ENCODE data around the gene RBSN.

The RBSN gene

DNA sequence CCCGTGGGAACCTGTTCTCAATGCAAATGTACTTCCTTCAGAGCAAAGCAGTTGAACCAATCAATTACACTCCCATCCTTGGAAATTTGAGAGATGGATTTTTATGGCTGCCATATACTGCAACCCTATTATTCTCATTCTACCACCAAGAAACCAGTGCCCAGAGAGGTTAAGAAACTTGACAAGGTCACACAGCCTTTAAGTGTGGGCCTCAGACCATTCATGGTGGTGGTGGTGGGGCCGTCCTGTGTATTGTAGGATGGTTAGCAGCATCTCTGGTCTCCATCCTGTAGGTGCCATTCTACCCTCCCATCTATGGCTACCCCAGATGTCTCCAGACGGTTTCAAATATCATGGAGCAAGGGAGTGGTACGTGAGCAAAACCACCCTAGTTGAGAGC, 23.4 kb upstream of the RBSN start:
- Histone ChIP-seq H3K4me3 (ENCODE audit: low read length) (no peak overlapping the region), H3K4me1 (ENCODE audit: control insufficient read depth, low read length) (no peaks in the 10 kb centered on the region), H3K36me3 (ENCODE audit: control insufficient read depth, low read length) (no peaks in the 10 kb centered on the region), H4K20me1 (ENCODE audit: control insufficient read depth, insufficient read depth, low read depth, low read length) (no peaks in the 10 kb centered on the region), H3F3A (ENCODE audit: control insufficient read depth, insufficient read depth) (no peaks in the 10 kb centered on the region), H3K27me3 (ENCODE audit: control insufficient read depth, low read length) (no peaks in the 10 kb centered on the region), H3K27ac (ENCODE audit: low read depth, low read length) (no peak overlapping the region), H3K9me2 (replicated peaks; ENCODE audit: control insufficient read depth, low read length) (no peaks in the 10 kb centered on the region), H3K79me2 (ENCODE audit: control insufficient read depth, low read length) (no peaks in the 10 kb centered on the region), H3K4me2 (ENCODE audit: low read length) (no peak overlapping the region), H3K9me3 (ENCODE audit: control insufficient read depth, insufficient read depth, low read length) (no peaks in the 10 kb centered on the region)
- TF ChIP-seq EZH2phosphoT487 (IDR thresholded peaks at IDR 0.05; ENCODE audit: borderline replicate concordance, low read length) = no peak
- TF ChIP-seq, protein P1, sequence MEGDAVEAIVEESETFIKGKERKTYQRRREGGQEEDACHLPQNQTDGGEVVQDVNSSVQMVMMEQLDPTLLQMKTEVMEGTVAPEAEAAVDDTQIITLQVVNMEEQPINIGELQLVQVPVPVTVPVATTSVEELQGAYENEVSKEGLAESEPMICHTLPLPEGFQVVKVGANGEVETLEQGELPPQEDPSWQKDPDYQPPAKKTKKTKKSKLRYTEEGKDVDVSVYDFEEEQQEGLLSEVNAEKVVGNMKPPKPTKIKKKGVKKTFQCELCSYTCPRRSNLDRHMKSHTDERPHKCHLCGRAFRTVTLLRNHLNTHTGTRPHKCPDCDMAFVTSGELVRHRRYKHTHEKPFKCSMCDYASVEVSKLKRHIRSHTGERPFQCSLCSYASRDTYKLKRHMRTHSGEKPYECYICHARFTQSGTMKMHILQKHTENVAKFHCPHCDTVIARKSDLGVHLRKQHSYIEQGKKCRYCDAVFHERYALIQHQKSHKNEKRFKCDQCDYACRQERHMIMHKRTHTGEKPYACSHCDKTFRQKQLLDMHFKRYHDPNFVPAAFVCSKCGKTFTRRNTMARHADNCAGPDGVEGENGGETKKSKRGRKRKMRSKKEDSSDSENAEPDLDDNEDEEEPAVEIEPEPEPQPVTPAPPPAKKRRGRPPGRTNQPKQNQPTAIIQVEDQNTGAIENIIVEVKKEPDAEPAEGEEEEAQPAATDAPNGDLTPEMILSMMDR (IDR thresholded peaks at IDR 0.05; ENCODE audit: low read depth, low read length, poor library complexity, severe bottlenecking) = no peak

DNA sequence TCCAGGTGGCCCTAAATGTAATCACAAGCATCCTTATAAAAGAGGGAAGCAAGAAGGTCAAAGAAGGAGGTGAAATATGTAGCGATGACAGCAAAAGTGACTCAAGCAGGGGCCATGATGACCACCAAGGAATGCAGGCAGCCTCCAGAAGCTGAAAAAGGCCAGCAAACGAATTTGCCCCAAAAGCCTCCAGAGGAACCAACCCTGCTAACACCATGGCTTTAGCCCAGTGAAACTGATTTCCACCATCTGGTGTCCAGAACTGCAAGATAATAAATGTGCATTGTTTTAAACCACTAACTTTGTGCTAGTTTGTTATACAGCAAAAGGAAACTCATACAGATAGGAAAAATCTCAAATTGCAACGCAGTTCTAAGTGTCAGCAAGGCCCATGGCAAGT, 23.0 kb upstream of the RBSN start:
- Histone ChIP-seq H3K79me2 (ENCODE audit: control insufficient read depth, low read length) (no peaks in the 10 kb centered on the region), H3F3A (ENCODE audit: control insufficient read depth, insufficient read depth) (no peaks in the 10 kb centered on the region), H3K4me3 (ENCODE audit: low read length) (no peak overlapping the region), H3K4me1 (ENCODE audit: control insufficient read depth, low read length) (no peaks in the 10 kb centered on the region), H3K36me3 (ENCODE audit: control insufficient read depth, low read length) (no peaks in the 10 kb centered on the region), H3K9me3 (ENCODE audit: control insufficient read depth, insufficient read depth, low read length) (no peaks in the 10 kb centered on the region), H3K9me2 (replicated peaks; ENCODE audit: control insufficient read depth, low read length) (no peaks in the 10 kb centered on the region), H3K4me2 (ENCODE audit: low read length) (no peak overlapping the region), H4K20me1 (ENCODE audit: control insufficient read depth, insufficient read depth, low read depth, low read length) (no peaks in the 10 kb centered on the region), H3K27me3 (ENCODE audit: control insufficient read depth, low read length) (no peaks in the 10 kb centered on the region), H3K27ac (ENCODE audit: low read depth, low read length) (no peak overlapping the region)
- TF ChIP-seq, protein P1 (IDR thresholded peaks at IDR 0.05; ENCODE audit: low read depth, low read length, poor library complexity, severe bottlenecking) = no peak
- TF ChIP-seq EZH2phosphoT487 (IDR thresholded peaks at IDR 0.05; ENCODE audit: borderline replicate concordance, low read length) = no peak

DNA sequence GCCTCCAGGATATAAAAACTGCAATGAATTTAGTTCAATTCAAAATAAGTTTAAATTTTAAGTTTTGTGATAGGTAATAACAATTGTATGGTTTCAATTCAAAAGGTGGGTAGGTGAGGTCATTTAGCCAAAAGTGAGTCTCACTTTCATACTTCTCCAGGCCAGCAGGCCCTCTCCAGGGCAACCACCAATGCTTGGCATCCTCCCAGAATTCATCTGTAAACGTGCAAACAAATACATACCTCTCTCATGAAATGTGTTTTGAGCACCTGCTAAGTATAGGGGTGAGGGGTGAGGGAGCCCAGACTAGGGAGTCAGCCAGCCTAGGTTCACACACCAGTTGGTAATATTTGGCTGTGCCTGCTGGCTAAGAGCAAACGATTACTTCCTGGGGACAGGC, 22.0 kb upstream of the RBSN start:
- H3K36me3 ChIP-seq (ENCODE audit: control insufficient read depth, low read length) = no peaks in the 10 kb centered on the region
- no peaks in the 10 kb centered on the region for H3F3A ChIP-seq (ENCODE audit: control insufficient read depth, insufficient read depth)
- no peak overlapping the region for H3K4me3 ChIP-seq (ENCODE audit: low read length)
- no peaks in the 10 kb centered on the region for H3K9me3 ChIP-seq (ENCODE audit: control insufficient read depth, insufficient read depth, low read length)
- TF ChIP-seq EZH2phosphoT487 (IDR thresholded peaks at IDR 0.05; ENCODE audit: borderline replicate concordance, low read length) = no peak
- TF ChIP-seq, protein P1 (IDR thresholded peaks at IDR 0.05; ENCODE audit: low read depth, low read length, poor library complexity, severe bottlenecking) = no peak
- no peaks in the 10 kb centered on the region for H3K4me1 ChIP-seq (ENCODE audit: control insufficient read depth, low read length)
- H3K79me2 ChIP-seq (ENCODE audit: control insufficient read depth, low read length) = no peaks in the 10 kb centered on the region
- H3K4me2 ChIP-seq (ENCODE audit: low read length) = no peak overlapping the region
- H3K27me3 ChIP-seq (ENCODE audit: control insufficient read depth, low read length) = no peaks in the 10 kb centered on the region
- H3K27ac ChIP-seq (ENCODE audit: low read depth, low read length) = no peak overlapping the region
- H4K20me1 ChIP-seq (ENCODE audit: control insufficient read depth, insufficient read depth, low read depth, low read length) = no peaks in the 10 kb centered on the region
- no peaks in the 10 kb centered on the region for H3K9me2 ChIP-seq (replicated peaks; ENCODE audit: control insufficient read depth, low read length)

DNA sequence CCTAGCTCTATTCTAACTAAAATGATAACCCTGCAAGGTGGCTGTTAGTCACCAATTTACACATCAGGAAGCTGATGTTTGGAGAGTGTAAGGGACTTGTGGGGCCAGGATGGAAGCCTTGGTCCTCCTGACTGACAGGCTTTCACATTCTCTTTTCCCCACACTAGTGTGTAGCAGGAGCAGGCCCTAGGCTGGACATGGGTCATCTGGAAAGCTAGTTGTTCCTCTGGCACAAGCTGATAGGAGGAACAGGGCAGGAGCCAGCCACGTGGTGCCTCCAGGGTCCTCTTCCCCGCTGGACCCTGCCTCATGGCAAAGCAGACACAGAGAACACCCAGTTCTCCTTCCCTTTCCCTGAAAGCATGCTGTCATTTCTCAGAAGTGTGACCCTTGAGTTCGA, 18.1 kb upstream of the RBSN start:
- Histone ChIP-seq H4K20me1 (ENCODE audit: control insufficient read depth, insufficient read depth, low read depth, low read length) (no peaks in the 10 kb centered on the region), H3K79me2 (ENCODE audit: control insufficient read depth, low read length) (no peaks in the 10 kb centered on the region), H3K4me3 (ENCODE audit: low read length) (no peak overlapping the region), H3F3A (ENCODE audit: control insufficient read depth, insufficient read depth) (no peaks in the 10 kb centered on the region), H3K9me2 (replicated peaks; ENCODE audit: control insufficient read depth, low read length) (no peaks in the 10 kb centered on the region), H3K4me2 (ENCODE audit: low read length) (no peak overlapping the region), H3K27me3 (ENCODE audit: control insufficient read depth, low read length) (no peaks in the 10 kb centered on the region), H3K9me3 (ENCODE audit: control insufficient read depth, insufficient read depth, low read length) (no peaks in the 10 kb centered on the region), H3K27ac (ENCODE audit: low read depth, low read length) (no peak overlapping the region), H3K36me3 (ENCODE audit: control insufficient read depth, low read length) (no peaks in the 10 kb centered on the region), H3K4me1 (ENCODE audit: control insufficient read depth, low read length) (no peaks in the 10 kb centered on the region)
- TF ChIP-seq EZH2phosphoT487 (IDR thresholded peaks at IDR 0.05; ENCODE audit: borderline replicate concordance, low read length) = no peak
- TF ChIP-seq, protein P1 (IDR thresholded peaks at IDR 0.05; ENCODE audit: low read depth, low read length, poor library complexity, severe bottlenecking) = no peak

Measured in DOHH2 (cell line).